Activated naive CD8-positive, alpha-beta T cell treated with anti-CD3 and anti-CD28 coated beads, Interleukin-2, amount 50 U/mL, for 24 hours (primary cell): ENCODE measurements around the gene MRM3.

Experiments used
- ATAC-seq: fragments of 150-1000 bp; cut with Tn5 transposase; one replicate; pipeline ENCODE4 v1.10.0; 2021
- DNase-seq: peaks from one replicate; pipeline ENCODE4 v3.0.0; 2021
- H3K27ac Mint-ChIP-seq: one replicate; pipeline ENCODE4 v1.8.0; 2021; ENCODE audit warnings: mild to moderate bottlenecking, mixed read lengths
- H3K27me3 Mint-ChIP-seq: one replicate; pipeline ENCODE4 v1.8.0; 2021; ENCODE audit warnings: mixed read lengths
- H3K36me3 Mint-ChIP-seq: one replicate; pipeline ENCODE4 v1.8.0; 2021; ENCODE audit warnings: low read depth, mixed read lengths
- H3K4me1 Mint-ChIP-seq: one replicate; pipeline ENCODE4 v1.8.0; 2021; ENCODE audit warnings: mixed read lengths
- H3K4me3 Mint-ChIP-seq: one replicate; pipeline ENCODE4 v1.8.0; 2021; ENCODE audit warnings: mild to moderate bottlenecking, moderate library complexity, mixed read lengths
- H3K9me3 Mint-ChIP-seq: one replicate; pipeline ENCODE4 v1.8.0; 2021; ENCODE audit warnings: mixed read lengths

Gene MRM3

GRCh38 chr17:836151-836550 is 54.0 kb downstream of the MRM3 start:
- DNase-seq, result no peak

GRCh38 chr17:838486-838885 is 56.3 kb downstream of the MRM3 start:
- no peak overlapping the region for H3K4me3 Mint-ChIP-seq
- H3K27me3 Mint-ChIP-seq, result peaks cover 9% of the 10 kb centered on the region
- DNase-seq, result no peak
- H3K36me3 Mint-ChIP-seq, result no peaks in the 10 kb centered on the region
- H3K4me1 Mint-ChIP-seq, result no peaks in the 10 kb centered on the region
- no peaks in the 10 kb centered on the region for H3K9me3 Mint-ChIP-seq
- no peak for ATAC-seq
- no peak overlapping the region for H3K27ac Mint-ChIP-seq

More at GRCh38 chr17:836151-836550, 54.0 kb downstream of the MRM3 start:
- Mint-ChIP-seq H3K4me1 (no peaks in the 10 kb centered on the region), H3K27ac (no peak overlapping the region), H3K9me3 (no peaks in the 10 kb centered on the region), H3K4me3 (no peak overlapping the region), H3K27me3 (peaks cover 6% of the 10 kb centered on the region), H3K36me3 (no peaks in the 10 kb centered on the region)
- ATAC-seq, result no peak

- H3K27me3 Mint-ChIP-seq, result peaks cover 14% of the 10 kb centered on the region
Measured at GRCh38 chr17:841313-841712, 59.2 kb downstream of the MRM3 start.

More at GRCh38 chr17:841313-841712, 59.2 kb downstream of the MRM3 start:
- H3K36me3 Mint-ChIP-seq, result no peaks in the 10 kb centered on the region
- H3K4me1 Mint-ChIP-seq, result no peaks in the 10 kb centered on the region
- H3K27ac Mint-ChIP-seq, result no peak overlapping the region
- no peaks in the 10 kb centered on the region for H3K9me3 Mint-ChIP-seq
- H3K4me3 Mint-ChIP-seq, result no peak overlapping the region
- ATAC-seq (no peak), DNase-seq (no peak)
